HG02981 (cell line): ENCODE measurements around the gene SNTB2.

Source experiments
- ATAC-seq: cut with Tn5 transposase; IDR thresholded peaks from one replicate; pipeline ENCODE4 v1.9.1; 2021; ENCODE audit warnings: mild to moderate bottlenecking, moderate library complexity; ENCODE audit not compliant: unreplicated experiment

SNTB2 gene

DNA sequence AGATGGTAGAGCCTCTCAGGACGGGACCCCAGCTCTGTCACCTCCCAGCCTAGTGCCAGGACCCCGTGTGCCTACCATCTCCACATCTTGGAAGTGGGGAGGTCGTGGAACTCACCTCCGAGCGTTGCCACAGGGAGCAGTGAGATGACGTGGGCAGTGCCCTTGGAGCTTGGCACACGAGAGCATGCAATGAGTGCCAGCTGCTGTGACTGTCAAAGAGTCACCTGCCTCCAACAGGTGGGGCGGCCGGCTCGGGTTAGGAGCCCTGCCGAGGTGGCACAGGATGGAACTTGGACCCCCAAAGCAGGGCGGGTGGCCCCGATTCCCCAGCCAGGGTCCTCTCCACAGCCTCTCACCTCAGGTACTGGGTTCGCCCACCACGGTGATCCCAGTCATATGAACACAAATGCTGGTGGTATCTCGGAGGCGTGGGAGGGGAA is 129.7 kb downstream of the SNTB2 start:
- no peak for ATAC-seq

DNA sequence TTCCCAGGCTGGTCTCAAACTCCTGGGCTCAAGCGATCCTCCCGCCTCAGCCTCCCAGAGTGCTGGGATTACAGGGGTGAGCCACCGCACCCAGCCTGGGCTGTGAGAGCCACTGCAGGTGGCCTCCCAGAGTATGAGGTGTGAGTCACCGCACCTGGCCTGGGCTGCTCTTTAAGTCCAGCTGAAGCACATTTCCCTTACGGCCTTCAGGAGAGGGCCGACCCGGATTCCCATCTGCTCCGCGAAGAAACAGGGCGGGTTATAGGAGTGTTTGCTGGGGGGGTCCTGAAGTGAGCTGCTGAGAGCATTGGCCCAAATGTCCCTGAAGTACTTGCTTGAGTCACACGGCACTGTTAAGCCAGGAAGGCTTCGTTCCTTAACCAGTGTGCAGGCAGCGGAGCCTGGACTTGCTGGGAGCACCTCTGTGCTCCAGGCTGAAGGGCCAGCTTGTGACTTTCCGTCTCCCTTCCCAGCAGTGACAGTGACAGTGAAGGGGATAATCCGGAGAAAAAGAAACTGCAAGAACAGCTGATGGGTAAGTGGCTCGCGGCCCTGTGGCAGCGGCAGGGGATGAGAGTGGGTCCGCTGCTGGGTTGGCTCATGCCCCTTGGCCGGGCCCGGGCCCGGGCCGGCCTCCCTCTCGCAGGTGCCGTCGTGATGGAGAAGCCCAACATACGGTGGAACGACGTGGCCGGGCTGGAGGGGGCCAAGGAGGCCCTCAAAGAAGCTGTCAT is 131.4 kb downstream of the SNTB2 start:
- no peak for ATAC-seq

DNA sequence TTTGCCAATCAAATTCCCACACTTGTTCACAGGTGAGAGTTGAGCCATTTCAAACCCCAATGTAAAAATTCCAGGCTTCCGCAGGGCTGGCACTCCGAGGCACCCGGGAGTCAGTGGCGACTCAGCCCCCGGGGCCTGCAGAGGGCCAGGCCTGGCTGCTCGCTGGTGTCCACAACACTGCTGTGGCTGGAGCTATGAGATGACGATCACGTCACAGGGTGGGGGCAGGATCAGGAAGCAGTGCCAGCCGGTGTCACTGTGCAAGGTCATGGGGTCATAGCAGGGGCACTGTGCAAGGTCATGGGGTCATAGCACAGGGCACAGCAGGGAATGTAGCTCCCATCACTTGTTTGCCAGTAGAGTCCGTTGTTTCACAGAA is 131.9 kb downstream of the SNTB2 start:
- ATAC-seq: no peak

DNA sequence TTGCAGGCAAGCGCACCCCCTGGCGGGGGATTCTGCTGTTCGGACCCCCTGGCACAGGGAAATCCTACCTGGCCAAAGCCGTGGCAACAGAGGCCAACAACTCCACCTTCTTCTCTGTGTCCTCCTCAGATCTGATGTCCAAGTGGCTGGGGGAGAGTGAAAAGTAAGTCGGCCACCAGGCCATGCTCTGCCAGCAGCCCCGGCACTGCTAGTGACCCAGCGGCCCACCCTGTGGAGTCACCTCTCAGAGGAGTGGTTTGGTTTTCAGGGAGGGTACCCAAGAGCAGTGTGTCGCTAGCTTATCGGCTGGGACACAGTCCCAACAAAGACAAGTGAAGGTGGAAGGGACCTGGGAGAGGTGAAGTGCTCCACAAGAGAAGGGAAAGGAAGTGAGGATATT is 132.4 kb downstream of the SNTB2 start:
- ATAC-seq: no peak

DNA sequence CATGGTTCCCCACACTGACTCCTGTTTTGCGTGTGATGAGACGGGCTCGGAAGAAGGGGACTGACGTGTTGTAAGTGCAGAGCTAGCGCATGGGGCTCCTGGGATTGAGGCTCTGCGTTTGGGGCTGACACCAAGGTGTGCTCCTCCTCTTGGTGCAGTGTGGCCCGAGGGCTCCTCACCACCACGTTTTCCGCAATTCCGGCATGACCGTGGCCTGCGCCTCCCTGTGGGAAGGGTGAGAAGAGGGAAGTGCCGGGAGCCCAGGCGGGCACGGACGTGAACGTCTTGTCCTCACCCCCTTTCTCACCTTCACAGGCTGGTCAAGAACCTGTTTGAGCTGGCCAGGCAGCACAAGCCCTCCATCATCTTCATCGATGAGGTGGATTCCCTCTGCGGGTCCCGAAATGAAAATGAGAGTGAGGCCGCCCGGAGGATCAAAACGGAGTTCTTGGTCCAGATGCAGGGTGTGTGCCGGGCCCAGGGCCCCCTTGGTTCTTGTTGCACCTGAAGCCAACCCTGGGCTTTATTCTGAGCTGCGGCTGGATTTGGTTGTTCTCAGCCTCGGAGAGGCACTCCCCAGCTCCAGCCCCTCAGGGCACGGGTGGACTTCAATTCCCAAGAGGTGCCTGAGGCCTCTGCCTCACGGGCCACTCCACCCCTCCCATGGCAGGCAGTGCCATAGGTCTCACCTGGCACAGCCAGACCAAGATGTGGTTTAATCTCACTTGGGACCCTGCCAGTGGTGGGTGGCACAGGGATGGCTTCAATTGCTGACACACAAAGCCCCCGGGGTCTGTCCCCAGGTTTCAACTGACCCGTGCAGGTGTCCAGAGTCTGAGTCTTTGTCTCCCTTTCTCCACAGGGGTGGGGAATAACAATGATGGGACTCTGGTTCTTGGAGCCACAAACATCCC is 133.1 kb downstream of the SNTB2 start:
- no peak for ATAC-seq

DNA sequence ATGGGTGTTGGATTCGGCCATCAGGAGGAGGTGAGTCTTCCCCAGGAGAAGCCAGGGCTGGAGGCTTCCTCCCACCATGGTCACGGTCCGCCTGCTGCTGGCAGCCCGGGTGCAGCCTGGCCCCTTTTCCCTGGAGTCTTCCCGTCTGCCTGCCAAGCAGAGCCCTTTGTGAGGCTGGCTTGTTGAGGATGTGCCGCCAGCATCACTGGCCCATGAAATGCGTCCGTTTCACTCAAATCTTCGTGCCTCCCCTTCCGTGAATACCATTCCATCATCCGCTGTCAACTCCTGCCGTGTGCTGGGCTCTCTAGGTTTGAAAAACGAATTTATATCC is 133.7 kb downstream of the SNTB2 start:
- ATAC-seq: no peak

DNA sequence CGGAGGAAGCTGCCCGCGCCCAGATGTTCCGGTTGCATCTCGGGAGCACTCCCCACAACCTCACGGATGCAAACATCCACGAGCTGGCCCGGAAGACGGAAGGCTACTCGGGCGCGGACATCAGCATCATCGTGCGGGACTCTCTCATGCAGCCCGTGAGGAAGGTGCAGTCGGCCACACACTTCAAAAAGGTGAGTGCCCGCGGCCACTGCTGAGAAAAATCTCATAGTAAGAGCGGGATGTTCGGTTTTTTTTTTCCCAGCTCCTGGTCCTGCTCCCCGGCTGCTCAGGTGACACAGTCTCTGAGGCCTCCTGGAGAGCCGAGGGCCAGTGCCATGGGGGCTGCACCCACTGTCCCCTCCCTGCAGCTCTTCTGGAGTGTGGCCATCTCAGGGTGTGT is 134.1 kb downstream of the SNTB2 start:
- ATAC-seq: no peak

DNA sequence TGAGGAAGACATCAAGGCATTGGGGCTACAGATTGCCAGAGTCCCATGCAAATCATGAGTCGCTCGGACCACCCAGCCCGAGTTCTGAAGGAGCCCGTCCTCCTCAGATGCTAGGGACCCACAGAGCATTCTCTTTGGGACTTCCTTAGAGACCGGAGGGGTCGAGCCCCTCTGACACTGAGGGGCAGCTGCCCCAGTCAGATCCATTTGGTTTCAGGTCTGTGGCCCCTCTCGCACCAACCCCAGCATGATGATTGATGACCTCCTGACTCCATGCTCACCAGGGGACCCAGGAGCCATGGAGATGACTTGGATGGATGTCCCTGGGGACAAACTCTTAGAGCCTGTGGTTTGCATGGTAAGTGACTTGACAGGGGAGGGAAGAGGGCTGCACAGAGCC is 135.4 kb downstream of the SNTB2 start:
- ATAC-seq: no peak

DNA sequence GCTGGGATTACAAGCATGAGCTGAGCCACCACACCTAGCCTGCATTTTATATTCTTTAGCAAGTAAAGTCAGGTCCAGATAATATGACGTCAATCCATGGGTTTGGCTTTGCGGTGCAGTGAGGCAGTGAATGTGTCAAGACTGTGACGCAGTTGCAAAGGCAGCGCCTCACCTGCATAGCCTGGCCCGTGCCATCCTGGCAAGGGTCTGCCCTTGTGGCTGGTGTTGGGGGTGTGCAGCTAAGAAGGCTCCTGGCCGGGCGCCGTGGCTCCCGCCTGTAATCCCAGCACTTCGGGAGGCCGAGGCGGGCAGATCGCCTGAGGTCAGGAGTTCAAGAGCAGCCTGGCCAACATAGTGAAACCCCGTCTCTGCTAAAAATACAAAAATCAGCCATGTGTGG is 136.5 kb downstream of the SNTB2 start:
- no peak for ATAC-seq

DNA sequence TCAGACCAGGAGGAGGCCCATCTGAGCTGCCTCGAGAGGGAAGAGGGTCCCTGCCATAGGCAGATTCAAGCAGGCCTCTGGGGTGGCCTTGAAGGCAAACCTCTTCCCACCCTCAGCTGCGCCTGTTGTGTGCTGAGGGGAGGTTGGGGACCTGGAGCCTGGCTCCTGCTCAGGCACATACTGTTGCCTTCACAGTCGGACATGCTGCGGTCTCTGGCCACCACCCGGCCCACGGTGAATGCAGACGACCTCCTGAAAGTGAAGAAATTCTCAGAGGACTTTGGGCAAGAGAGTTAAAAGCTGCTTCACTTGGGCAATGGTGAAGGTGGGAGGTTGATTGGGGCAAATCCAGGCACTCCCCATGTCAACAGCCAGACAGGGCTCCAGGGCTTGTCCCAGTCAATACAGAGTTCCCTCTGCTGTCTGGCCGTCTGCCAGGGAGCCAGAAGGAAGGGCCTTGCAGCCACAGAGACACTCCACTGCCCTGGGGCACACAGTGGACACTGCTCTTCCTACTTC is 137.1 kb downstream of the SNTB2 start:
- ATAC-seq: no peak

DNA sequence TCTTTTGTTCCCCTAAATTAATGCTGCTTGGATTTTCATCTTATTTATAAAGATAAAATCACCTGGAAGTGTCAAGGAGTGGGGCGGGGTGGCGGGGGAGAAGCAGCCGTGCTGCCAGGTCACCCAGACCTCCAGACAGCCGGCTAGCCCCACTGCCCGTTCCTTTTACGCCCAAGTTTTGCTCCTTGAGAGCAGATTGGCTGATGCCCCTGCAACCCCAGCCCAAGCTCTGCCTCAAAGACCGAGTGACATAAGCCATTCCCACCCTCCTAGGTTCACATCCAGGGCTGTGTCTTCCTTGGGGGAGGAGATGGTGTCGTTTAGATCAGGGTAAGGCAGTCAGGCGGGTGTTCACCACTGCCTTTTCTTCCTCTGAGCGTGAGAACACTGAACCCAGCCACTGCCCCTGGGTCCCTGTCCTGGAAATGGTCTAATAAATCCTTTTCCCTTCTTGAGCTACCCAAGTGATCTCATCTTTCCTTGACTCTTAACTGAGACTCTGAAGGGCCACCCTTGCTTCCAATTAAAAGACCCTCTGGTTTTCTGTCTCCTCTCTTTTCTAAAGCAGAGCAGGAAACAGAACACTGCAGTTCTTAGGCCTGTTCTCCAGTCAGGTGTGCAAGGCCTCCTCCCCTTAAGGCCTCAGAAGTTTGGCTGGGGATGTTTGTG is 137.8 kb downstream of the SNTB2 start:
- no peak for ATAC-seq

DNA sequence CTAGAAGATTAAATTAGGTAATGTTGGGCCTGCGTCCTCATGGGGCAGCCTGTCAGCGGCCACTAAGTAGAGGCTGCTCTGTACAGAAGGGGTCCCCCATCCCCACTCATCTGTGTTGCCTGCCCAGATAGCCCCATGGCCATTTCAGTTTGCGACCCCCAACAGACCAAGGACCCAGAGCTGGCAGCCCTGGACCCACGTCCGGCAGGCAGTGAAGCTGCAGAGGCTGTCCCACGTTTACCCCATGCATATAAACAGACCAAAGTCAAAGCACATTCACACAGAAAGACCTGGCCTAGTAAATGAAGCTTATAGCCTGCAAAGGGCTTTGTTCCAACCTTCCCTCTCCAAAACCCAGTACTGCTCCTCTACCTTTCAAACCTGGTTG is 138.8 kb downstream of the SNTB2 start:
- no peak for ATAC-seq

DNA sequence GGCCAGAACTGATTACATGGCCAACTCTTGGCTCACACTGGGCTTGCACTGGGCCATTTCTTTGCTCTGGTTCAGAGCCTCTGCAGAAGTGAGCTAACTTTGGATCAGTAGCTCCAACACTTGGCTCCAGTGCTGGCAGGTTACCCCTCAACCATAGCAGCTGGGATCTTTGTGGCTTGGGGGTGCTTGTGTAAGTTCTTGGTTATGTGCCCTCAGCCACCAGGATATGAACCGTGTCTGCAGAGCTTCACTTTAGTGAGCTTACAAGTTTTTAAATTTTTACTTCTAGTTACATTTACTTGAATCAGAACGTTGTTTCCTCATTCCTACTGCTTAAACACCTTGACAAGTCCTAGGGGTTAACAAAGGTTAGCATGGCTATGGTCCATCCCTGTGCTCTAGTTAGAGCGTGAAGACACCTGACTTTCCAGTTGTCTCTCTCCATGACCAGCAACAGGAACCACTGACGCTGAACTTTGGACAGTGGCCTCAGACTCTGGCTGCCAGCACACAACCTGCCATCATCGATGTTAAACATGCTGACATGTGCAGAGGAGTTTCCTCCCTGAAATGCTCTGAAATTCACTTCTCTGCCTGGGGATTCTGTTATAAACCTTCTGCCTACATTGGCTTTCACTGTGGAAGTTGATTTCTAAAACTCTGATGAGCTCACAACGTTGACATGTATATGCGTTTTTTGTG is 139.4 kb downstream of the SNTB2 start:
- ATAC-seq: no peak

DNA sequence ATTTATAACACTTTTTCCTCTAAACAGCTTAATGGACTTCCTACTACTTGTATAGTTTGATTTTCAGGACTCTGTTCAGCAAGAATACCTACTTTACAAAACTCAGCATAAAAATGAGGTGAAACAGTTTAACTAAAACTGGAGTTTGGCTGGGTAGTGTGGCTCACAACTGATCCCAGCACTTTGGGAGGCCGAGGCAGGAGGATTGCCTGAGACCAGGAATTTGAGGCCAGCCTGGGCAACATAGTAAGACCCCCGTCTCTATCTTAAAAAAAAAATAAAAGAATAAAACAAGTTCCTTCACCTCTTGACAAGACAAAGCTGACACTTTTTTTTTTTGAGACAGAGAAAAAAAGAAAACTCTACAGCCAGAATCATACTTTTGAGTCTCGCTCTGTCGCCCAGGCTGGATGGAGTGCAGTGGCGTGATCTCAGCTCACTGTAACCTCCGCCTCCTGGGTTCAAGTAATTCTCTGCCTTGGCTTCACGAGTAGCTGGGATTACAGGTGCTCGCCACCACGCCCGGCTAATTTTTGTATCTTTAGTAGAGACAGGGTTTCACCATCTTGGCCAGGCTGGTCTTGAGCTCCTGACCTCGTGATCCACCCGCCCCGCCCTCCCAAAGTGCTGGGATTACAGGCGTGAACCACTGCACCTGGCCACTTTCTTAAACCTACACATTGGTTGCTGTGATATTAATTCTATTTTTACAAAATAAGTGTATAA is 140.8 kb downstream of the SNTB2 start:
- no peak for ATAC-seq

DNA sequence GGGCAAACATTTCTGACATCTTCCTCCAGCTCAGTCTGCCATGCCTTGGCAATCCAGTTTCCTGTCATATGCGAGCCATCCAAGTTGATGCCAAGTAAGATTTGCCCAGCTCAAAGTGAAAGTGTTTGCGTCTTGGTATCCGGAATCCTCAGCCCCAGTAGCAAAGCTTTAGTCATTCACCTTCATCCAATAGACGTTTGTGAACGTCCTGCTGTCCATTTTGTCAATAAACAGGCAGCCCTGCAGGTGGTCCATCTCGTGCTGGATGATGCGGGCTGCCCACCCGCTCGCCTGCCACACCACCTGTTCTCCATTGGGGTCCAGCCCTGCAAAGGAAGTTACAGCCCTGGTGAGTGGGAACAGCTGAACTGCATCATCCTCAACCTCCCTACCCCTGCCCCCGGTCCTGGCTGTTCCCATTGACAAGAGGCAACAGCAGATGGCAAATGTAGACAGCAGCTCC is 141.9 kb downstream of the SNTB2 start:
- no peak for ATAC-seq

DNA sequence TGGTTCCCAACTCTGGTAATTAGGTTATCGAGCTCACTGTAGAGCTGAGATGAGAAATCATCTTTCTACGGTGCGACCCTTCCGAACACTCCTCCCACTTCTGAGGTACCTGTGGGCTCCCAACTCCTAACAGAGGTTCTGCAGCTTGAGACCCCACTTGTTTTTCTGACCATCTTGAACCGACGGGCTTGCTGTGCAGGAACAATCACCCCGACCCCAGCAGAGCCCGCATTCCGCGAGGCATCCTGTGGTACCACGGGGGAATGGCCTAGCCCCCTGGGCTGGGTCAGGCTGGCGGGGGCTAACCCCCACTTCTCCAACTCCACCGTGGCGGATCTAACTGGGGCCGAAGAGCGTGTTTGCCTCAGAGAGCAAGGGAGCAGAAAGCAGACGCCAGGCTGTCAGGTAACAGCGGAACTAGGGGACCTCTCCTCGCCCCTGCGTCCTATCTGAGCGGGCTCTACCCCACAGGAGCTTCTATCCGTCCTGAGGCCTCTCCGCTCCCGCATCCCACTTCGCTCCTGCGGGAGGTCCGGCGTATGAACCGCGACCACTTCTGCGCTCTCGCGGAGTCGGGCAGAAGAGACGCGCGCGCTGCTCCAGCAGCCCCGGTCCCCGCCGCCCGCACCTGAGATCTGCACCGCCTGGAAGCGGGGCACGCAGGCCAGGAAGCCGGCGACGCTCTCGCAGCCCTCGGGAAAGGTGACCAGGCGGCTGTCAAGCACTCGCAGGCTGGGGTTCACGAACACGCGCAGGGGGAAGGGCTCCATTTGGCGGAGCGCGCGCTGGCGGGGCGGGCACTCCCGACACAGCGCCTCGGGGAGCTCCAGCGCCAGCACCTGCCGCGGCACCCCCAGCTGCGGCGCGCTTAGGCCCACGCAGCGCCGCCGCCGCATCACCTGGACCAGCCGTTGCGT is 142.7 kb downstream of the SNTB2 start:
- peak; percentile 27 for ATAC-seq

DNA sequence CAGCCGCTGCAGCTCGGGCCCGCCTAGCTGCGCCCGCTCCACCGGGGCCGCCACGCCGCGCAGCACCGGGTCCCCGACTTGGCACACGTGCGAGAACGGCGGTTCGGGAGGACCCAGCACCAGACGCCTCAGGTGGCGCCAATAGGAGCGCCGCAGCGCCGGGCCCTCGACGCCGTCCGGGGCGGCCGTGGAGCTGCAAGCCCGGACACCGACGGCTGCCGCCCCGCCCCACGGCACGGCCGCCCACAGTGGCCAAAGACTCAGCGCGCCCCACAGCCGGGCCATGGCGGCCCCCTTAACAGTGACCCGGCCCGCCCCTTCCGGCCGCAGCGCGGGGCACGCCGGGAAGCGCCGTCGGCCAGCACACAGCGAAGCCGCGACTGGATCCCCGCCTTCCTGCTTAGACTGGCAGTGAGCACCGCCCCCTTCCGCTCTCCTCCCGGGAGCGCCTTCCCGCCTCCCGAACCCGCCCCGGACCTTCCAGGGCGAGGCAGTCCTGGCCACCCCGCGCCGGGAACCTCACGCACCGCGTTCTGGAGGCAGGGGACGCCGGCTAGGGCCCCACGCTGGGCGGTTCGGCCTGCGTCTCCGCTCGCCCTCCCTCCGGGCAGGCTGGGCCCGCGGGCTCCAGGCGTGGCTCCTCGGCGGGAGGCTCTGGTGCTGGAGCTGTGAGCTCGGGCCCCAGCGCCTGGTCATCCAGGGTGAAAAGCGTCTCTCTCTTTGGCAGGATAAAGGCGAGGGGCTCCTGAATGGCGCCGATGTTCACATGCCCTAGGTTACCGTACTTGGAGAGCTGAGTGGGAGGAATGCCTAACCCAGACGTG is 143.5 kb downstream of the SNTB2 start, which contains the start of gene PDF:
PDF (minus strand) TSS at position 303 of the 824 bp plus-strand sequence; CDS start at position 285, 18 bp downstream.
- ATAC-seq: peak; percentile 92

DNA sequence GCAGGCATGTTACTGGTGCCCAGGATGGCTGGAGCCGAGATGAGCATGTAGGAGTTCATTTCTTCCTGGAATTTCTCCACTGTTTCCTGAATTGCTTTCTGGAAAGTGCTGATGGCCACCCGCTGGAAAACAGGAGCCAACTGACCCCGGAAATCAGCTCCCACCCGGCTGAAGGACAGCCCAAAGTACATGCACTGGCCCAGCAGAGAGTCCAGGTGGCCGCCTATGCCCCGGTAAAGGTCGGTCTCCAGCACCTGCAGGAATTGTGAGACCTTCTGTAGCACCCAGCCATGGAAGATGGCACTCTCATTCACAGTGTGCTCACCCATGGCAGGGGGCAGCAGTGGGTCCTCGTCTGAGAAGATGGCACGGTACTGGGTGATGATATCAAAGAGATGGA is 147.7 kb downstream of the SNTB2 start:
- no peak for ATAC-seq
